SK-N-SH treated with all-trans-retinoic acid at 6 μM for 48 hours (cell line): Measurements from ENCODE around the gene OR7D2.

Source experiments
- ATAC-seq: fragments of 200-7000 bp; cut with Tn5 transposase; 3 replicates; pipeline ENCODE4 v1.9.1; 2020; ENCODE audit warnings: mild to moderate bottlenecking, moderate library complexity
- ARNTL ChIP-seq: fragments of 450-650 bp; formaldehyde crosslinking; IDR thresholded peaks from 2 replicates; pipeline ENCODE4 v1.5.0; 2020; ENCODE audit warnings: low read depth, mild to moderate bottlenecking, moderate library complexity, borderline replicate concordance
- BACH2 ChIP-seq: fragments of 250-450 bp; sonication (Bioruptor Pico); IDR thresholded peaks from 2 replicates; pipeline ENCODE4 v1.9.0; 2021; ENCODE audit warnings: mild to moderate bottlenecking, borderline replicate concordance
- GLIS3 ChIP-seq: fragments of 250-450 bp; sonication (Bioruptor Pico); IDR thresholded peaks from 2 replicates; pipeline ENCODE4 v1.5.0; 2020; ENCODE audit warnings: mild to moderate bottlenecking, moderate library complexity
- ISL1 ChIP-seq: fragments of 250-450 bp; sonication (Bioruptor Pico); IDR thresholded peaks from 2 replicates; pipeline ENCODE4 v2.1.2; 2022; ENCODE audit warnings: mild to moderate bottlenecking, moderate library complexity
- OSR1 ChIP-seq: fragments of 250-450 bp; sonication (Bioruptor Pico); IDR thresholded peaks from 2 replicates; pipeline ENCODE4 v1.8.0; 2022; ENCODE audit warnings: moderate library complexity, mild to moderate bottlenecking, inconsistent platforms
- RARB ChIP-seq: fragments of 250-450 bp; sonication (Bioruptor Pico); IDR thresholded peaks from 2 replicates; pipeline ENCODE4 v1.8.0; 2021; ENCODE audit warnings: mild to moderate bottlenecking, moderate library complexity
- SNAI2 ChIP-seq: fragments of 250-450 bp; sonication (Bioruptor Pico); IDR thresholded peaks from 2 replicates; pipeline ENCODE4 v1.5.0; 2020; ENCODE audit warnings: mild to moderate bottlenecking, moderate library complexity
- TCF4 ChIP-seq: fragments of 250-450 bp; sonication (Bioruptor Pico); IDR thresholded peaks from 2 replicates; pipeline ENCODE4 v1.8.0; 2021; ENCODE audit warnings: mild to moderate bottlenecking, moderate library complexity, borderline replicate concordance
- TOX ChIP-seq: fragments of 250-450 bp; sonication (Bioruptor Pico); IDR thresholded peaks from 2 replicates; pipeline ENCODE4 v1.8.0; 2021; ENCODE audit warnings: mild to moderate bottlenecking, moderate library complexity, borderline replicate concordance
- ZC3H10 ChIP-seq: fragments of 250-450 bp; sonication (Bioruptor Pico); IDR thresholded peaks from 2 replicates; pipeline ENCODE4 v1.5.1; 2021; ENCODE audit warnings: mild to moderate bottlenecking, moderate library complexity
- ZFP3 ChIP-seq: fragments of 250-450 bp; sonication (Bioruptor Pico); IDR thresholded peaks from 2 replicates; pipeline ENCODE4 v1.5.0; 2020; ENCODE audit warnings: mild to moderate bottlenecking, moderate library complexity
- ZFP30 ChIP-seq: fragments of 450-650 bp; formaldehyde crosslinking; IDR thresholded peaks from 2 replicates; pipeline ENCODE4 v1.5.0; 2022; ENCODE audit warnings: mild to moderate bottlenecking, moderate library complexity
- ZNF70 ChIP-seq: fragments of 450-650 bp; formaldehyde crosslinking; IDR thresholded peaks from 2 replicates; pipeline ENCODE4 v1.5.0; 2020; ENCODE audit warnings: mild to moderate bottlenecking, moderate library complexity
- ZNF8 ChIP-seq: fragments of 450-650 bp; formaldehyde crosslinking; IDR thresholded peaks from 2 replicates; pipeline ENCODE4 v1.5.0; 2020; ENCODE audit warnings: mild to moderate bottlenecking, moderate library complexity
- TF ChIP-seq, protein P1 (sequence below): fragments of 250-450 bp; sonication (Bioruptor Pico); IDR thresholded peaks from 2 replicates; pipeline ENCODE4 v1.5.0; 2020; ENCODE audit warnings: mild to moderate bottlenecking, moderate library complexity
- TF ChIP-seq, protein P2 (sequence below): fragments of 250-450 bp; sonication (Bioruptor Pico); IDR thresholded peaks from 2 replicates; pipeline ENCODE4 v1.8.0; 2021; ENCODE audit warnings: low read depth, mild to moderate bottlenecking, moderate library complexity, borderline replicate concordance
- TF ChIP-seq, protein P3 (sequence below): fragments of 250-450 bp; sonication (Bioruptor Pico); IDR thresholded peaks from 2 replicates; pipeline ENCODE4 v1.5.1; 2020; ENCODE audit warnings: low read depth, mild to moderate bottlenecking, moderate library complexity
- TF ChIP-seq, protein P4 (sequence below): fragments of 250-450 bp; sonication (Bioruptor Pico); IDR thresholded peaks from 2 replicates; pipeline ENCODE4 v1.5.1; 2021; ENCODE audit warnings: mild to moderate bottlenecking, moderate library complexity
- TF ChIP-seq, protein P5 (sequence below): fragments of 250-450 bp; sonication (Bioruptor Pico); IDR thresholded peaks from 2 replicates; pipeline ENCODE4 v1.8.0; 2020; ENCODE audit warnings: mild to moderate bottlenecking, moderate library complexity, borderline replicate concordance

Gene OR7D2

DNA sequence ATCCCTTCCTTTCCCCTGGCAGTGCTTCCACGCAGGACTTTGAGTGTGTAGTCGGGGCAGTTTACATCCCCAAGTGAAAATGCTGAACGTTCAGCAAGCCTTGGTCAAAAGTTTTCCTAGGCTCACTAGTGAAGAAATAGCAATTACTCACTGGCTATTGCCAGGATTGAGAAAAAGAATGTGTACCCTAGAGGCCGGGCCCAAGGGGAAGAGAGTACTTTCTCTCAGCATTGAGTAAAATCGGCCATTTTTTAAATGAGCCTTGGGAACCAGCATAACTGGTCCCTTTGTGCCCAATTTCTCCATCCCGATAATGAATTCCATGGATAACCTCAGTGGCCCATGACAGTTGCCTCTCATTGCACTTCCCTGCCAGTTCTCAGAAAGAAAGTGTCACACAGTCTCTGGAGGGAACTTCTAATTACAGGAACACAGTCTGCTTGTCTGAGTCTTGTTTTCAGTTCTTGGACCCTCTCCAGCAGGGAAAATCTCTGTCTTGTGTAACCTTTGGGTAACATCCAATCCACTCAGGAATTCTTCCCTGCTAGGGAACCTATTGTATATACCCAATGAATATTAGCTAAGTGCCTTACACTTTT, 7.3 kb upstream of the OR7D2 start:
- TF ChIP-seq TOX (CRISPR knock-in tag) = no peak
- no peak for TF ChIP-seq ZNF8 (CRISPR knock-in tag)
- TF ChIP-seq, protein P1, sequence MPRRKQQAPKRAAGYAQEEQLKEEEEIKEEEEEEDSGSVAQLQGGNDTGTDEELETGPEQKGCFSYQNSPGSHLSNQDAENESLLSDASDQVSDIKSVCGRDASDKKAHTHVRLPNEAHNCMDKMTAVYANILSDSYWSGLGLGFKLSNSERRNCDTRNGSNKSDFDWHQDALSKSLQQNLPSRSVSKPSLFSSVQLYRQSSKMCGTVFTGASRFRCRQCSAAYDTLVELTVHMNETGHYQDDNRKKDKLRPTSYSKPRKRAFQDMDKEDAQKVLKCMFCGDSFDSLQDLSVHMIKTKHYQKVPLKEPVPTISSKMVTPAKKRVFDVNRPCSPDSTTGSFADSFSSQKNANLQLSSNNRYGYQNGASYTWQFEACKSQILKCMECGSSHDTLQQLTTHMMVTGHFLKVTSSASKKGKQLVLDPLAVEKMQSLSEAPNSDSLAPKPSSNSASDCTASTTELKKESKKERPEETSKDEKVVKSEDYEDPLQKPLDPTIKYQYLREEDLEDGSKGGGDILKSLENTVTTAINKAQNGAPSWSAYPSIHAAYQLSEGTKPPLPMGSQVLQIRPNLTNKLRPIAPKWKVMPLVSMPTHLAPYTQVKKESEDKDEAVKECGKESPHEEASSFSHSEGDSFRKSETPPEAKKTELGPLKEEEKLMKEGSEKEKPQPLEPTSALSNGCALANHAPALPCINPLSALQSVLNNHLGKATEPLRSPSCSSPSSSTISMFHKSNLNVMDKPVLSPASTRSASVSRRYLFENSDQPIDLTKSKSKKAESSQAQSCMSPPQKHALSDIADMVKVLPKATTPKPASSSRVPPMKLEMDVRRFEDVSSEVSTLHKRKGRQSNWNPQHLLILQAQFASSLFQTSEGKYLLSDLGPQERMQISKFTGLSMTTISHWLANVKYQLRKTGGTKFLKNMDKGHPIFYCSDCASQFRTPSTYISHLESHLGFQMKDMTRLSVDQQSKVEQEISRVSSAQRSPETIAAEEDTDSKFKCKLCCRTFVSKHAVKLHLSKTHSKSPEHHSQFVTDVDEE = no peak
- no peak for TF ChIP-seq SNAI2 (CRISPR knock-in tag)
- TF ChIP-seq TCF4 (CRISPR knock-in tag) = no peak
- no peak for TF ChIP-seq BACH2 (CRISPR knock-in tag)
- TF ChIP-seq, protein P2, sequence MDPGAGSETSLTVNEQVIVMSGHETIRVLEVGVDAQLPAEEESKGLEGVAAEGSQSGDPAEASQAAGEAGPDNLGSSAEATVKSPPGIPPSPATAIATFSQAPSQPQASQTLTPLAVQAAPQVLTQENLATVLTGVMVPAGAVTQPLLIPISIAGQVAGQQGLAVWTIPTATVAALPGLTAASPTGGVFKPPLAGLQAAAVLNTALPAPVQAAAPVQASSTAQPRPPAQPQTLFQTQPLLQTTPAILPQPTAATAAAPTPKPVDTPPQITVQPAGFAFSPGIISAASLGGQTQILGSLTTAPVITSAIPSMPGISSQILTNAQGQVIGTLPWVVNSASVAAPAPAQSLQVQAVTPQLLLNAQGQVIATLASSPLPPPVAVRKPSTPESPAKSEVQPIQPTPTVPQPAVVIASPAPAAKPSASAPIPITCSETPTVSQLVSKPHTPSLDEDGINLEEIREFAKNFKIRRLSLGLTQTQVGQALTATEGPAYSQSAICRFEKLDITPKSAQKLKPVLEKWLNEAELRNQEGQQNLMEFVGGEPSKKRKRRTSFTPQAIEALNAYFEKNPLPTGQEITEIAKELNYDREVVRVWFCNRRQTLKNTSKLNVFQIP (CRISPR knock-in tag) = no peak
- no peak for ATAC-seq

DNA sequence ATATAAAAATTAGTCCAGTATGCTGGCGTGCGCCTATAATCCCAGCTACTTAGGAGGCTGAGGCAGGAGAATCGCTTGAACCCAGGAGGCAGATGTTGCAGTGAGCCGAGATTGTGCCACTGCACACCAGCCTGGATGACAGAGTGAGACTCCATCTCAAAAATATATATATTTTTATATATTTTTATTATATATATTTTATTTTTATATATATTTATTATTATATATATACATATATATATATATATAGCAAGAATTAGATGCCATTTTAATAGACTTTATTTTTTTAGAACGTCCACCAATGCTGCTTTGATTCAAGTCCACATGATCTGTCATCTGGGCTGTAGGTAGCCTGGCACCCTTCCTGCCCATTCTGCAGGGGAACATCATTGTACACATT, 3.5 kb upstream of the OR7D2 start:
- TF ChIP-seq TCF4 (CRISPR knock-in tag) = no peak

DNA sequence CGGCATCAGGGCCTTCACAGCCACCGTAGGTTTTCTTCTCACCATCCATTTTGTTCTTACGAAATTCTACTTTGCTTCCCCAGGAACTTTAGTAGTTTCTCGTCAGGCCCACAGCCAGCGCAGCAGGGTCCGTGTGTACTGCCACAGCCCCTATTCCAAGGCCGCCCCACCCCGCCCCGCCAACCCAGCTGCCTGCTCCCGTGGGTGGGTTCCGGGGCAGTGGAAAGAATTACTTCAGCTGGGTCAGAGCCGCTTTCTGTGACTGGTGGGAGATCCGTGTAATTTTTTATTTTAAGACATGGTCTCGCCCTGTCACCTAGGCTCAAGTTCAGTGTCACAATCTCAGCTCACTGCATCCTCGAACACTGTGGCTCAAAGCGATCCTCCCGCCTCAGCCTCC, 4.2 kb downstream of the OR7D2 start:
- TF ChIP-seq ZFP3 (CRISPR knock-in tag) = no peak
- TF ChIP-seq, protein P3, sequence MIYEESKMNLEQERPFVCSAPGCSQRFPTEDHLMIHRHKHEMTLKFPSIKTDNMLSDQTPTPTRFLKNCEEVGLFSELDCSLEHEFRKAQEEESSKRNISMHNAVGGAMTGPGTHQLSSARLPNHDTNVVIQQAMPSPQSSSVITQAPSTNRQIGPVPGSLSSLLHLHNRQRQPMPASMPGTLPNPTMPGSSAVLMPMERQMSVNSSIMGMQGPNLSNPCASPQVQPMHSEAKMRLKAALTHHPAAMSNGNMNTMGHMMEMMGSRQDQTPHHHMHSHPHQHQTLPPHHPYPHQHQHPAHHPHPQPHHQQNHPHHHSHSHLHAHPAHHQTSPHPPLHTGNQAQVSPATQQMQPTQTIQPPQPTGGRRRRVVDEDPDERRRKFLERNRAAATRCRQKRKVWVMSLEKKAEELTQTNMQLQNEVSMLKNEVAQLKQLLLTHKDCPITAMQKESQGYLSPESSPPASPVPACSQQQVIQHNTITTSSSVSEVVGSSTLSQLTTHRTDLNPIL = no peak
- TF ChIP-seq, protein P1 = no peak
- no peak for TF ChIP-seq ZFP30
- TF ChIP-seq, protein P4, sequence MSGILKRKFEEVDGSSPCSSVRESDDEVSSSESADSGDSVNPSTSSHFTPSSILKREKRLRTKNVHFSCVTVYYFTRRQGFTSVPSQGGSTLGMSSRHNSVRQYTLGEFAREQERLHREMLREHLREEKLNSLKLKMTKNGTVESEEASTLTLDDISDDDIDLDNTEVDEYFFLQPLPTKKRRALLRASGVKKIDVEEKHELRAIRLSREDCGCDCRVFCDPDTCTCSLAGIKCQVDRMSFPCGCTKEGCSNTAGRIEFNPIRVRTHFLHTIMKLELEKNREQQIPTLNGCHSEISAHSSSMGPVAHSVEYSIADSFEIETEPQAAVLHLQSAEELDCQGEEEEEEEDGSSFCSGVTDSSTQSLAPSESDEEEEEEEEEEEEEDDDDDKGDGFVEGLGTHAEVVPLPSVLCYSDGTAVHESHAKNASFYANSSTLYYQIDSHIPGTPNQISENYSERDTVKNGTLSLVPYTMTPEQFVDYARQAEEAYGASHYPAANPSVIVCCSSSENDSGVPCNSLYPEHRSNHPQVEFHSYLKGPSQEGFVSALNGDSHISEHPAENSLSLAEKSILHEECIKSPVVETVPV (CRISPR knock-in tag) = no peak
- TF ChIP-seq BACH2 (CRISPR knock-in tag) = no peak
- no peak for TF ChIP-seq ARNTL (CRISPR knock-in tag)
- TF ChIP-seq, protein P2 (CRISPR knock-in tag) = no peak
- no peak for TF ChIP-seq GLIS3 (CRISPR knock-in tag)
- no peak for TF ChIP-seq ZNF70
- no peak for TF ChIP-seq ZNF8 (CRISPR knock-in tag)
- TF ChIP-seq, protein P5, sequence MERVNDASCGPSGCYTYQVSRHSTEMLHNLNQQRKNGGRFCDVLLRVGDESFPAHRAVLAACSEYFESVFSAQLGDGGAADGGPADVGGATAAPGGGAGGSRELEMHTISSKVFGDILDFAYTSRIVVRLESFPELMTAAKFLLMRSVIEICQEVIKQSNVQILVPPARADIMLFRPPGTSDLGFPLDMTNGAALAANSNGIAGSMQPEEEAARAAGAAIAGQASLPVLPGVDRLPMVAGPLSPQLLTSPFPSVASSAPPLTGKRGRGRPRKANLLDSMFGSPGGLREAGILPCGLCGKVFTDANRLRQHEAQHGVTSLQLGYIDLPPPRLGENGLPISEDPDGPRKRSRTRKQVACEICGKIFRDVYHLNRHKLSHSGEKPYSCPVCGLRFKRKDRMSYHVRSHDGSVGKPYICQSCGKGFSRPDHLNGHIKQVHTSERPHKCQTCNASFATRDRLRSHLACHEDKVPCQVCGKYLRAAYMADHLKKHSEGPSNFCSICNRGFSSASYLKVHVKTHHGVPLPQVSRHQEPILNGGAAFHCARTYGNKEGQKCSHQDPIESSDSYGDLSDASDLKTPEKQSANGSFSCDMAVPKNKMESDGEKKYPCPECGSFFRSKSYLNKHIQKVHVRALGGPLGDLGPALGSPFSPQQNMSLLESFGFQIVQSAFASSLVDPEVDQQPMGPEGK (CRISPR knock-in tag) = no peak
- no peak for TF ChIP-seq ZC3H10 (CRISPR knock-in tag)
- no peak for TF ChIP-seq OSR1 (CRISPR knock-in tag)
- TF ChIP-seq ISL1 (CRISPR knock-in tag) = no peak
- TF ChIP-seq RARB (CRISPR knock-in tag) = no peak
- no peak for TF ChIP-seq TCF4 (CRISPR knock-in tag)
- ATAC-seq = no peak

More for the DNA sequence above, 3.5 kb upstream of the OR7D2 start:
- no peak for ATAC-seq
